ENCODE measurements around the gene TREML4. TPM values are rescaled to one million over a fixed set of nuclear protein-coding genes. Genes with fewer than 3 reads are reported as not detected.

The TREML4 gene
- total and polyA plus RNA-seq, 2 donors (not counting 1 experiment from before 2014, with no cell fraction given): 1.7 TPM; not detected in 1

DNA sequence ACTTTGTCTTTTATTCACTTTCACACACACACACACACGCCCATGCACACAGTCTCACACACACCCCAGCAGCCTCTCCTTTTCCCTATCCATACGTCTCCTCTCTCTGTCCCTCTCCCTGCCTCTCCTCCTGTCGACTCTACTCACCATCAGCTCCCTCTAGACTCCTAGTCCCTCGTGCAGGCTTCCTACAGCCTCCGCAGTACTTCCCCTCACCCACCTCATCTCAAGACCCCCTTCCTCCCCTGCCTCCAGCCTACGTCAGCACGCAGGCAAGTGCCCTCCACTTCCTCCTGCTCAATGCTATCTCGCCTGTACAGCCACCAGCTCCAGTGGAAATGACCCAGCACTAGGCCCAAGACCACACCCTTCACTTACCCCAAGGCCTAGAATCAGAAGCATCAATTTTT is 26.4 kb upstream of the TREML4 start:
- Mint-ChIP-seq H3K4me3 (peak overlapping the region; percentile 73), H3K27me3 (no peaks in the 10 kb centered on the region), H3K4me1 (peaks cover 69% of the 10 kb centered on the region), H3K9me3 (ENCODE audit: insufficient read depth) (peaks cover 2% of the 10 kb centered on the region), H3K27ac (peak overlapping the region; percentile 97)
- DNase-seq: peak; percentile 70
- peak; percentile 9 for ATAC-seq (ENCODE audit: low read depth)
- peaks cover 5% of the 10 kb centered on the region for H4K20me1 ChIP-seq (ENCODE audit: control insufficient read depth, insufficient read depth, low read length, poor library complexity, severe bottlenecking)
- 6% methylated on average over 8 of the region's 8 CpGs for WGBS (ENCODE audit: insufficient coverage)
- POLR2A ChIA-PET: no interaction called here
- H3K4me2 ChIP-seq (replicated peaks; ENCODE audit: low read depth, low read length, poor library complexity, severe bottlenecking): peak overlapping the region; percentile 80
- H3K27me3 ChIP-seq (replicated peaks in 1 of 4; ENCODE audit: control extremely low read depth in 1 of 4, control insufficient read depth in 3 of 4, insufficient read depth in 4 of 4, low read length in 3 of 4): no peaks in the 10 kb centered on the region
- H3K9ac ChIP-seq (ENCODE audit: low read length): peak overlapping the region; percentile 63
- intact Hi-C loops (cut with micrococcal nuclease): loop anchor here (1.0 to 2.0 kb wide), 3 partner anchors 19 to 129 kb away; partner anchors contain the start of genes NFYA and OARD1
- peaks cover 0 to 19% of the 10 kb centered on the region in 2 experiments for H3K36me3 ChIP-seq (replicated peaks in 1 of 2; ENCODE audit: control extremely low read depth in 1 of 2, control insufficient read depth in 1 of 2, extremely low read depth in 1 of 2, insufficient read depth in 2 of 2, low read length in 1 of 2)
- CTCF ChIA-PET: interaction anchor here (1.0 to 1.8 kb wide), 4 partner anchors 10 to 19 kb away, joined by 4 to 11 read pairs (median 5); no protein-coding TSS in a partner anchor
- peak overlapping the region; percentile 41 for H2AFZ ChIP-seq (ENCODE audit: insufficient read depth, low read depth, low read length, poor library complexity, severe bottlenecking)
- peak overlapping the region; percentile 90 to 94 for H3K27ac ChIP-seq (ENCODE audit: low read length in 2 of 2)
- H3K4me3 ChIP-seq (ENCODE audit: control extremely low read depth in 1 of 5, extremely low read depth in 1 of 5, insufficient read depth in 1 of 5, low read depth in 2 of 5, low read length in 4 of 5): peak overlapping the region; percentile 46 to 62 (median 60)
- peaks cover 0 to 3% (median 3%) of the 10 kb centered on the region in 3 donors for H3K9me3 ChIP-seq (ENCODE audit: control extremely low read depth in 1 of 3, control insufficient read depth in 2 of 3, insufficient read depth in 1 of 3, low read length in 2 of 3)
- peaks cover 20% of the 10 kb centered on the region for H3K79me2 ChIP-seq (ENCODE audit: control insufficient read depth, insufficient read depth, low read length)
- H3K4me1 ChIP-seq (ENCODE audit: control insufficient read depth in 2 of 2, insufficient read depth in 2 of 2, low read length in 2 of 2): peaks cover 62 to 66% of the 10 kb centered on the region in 2 donors
- no peak for TF ChIP-seq EZH2 (IDR thresholded peaks at IDR 0.05; ENCODE audit: borderline replicate concordance, insufficient read depth, low read depth, low read length, poor library complexity, severe bottlenecking)
- TF ChIP-seq, protein P1, sequence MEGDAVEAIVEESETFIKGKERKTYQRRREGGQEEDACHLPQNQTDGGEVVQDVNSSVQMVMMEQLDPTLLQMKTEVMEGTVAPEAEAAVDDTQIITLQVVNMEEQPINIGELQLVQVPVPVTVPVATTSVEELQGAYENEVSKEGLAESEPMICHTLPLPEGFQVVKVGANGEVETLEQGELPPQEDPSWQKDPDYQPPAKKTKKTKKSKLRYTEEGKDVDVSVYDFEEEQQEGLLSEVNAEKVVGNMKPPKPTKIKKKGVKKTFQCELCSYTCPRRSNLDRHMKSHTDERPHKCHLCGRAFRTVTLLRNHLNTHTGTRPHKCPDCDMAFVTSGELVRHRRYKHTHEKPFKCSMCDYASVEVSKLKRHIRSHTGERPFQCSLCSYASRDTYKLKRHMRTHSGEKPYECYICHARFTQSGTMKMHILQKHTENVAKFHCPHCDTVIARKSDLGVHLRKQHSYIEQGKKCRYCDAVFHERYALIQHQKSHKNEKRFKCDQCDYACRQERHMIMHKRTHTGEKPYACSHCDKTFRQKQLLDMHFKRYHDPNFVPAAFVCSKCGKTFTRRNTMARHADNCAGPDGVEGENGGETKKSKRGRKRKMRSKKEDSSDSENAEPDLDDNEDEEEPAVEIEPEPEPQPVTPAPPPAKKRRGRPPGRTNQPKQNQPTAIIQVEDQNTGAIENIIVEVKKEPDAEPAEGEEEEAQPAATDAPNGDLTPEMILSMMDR (IDR thresholded peaks at IDR 0.05): no peak

DNA sequence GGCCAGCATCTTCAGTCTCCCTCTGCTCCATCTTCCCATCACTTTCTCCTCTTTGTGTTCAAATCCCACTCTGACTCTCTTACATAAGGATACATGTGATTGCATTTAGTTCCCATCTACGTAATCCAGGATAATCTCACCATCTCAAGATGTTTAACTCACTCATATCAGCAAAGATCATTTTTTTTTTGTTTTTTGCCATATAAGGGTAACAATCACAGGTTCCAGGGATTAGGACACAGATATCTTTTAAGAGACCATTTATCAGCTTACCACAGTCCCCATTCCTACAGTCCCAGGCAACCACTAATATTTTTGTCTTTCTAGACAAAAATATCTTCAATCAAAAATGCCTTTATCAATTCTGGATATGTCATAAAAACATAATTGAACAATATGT is 24.0 kb upstream of the TREML4 start:
- Histone ChIP-seq H3K9ac (ENCODE audit: low read length) (no peak overlapping the region), H3K4me1 (ENCODE audit: control insufficient read depth in 2 of 2, insufficient read depth in 2 of 2, low read length in 2 of 2) (peaks cover 54 to 62% of the 10 kb centered on the region in 2 donors), H3K79me2 (ENCODE audit: control insufficient read depth, insufficient read depth, low read length) (no peaks in the 10 kb centered on the region), H3K27me3 (replicated peaks in 1 of 4; ENCODE audit: control extremely low read depth in 1 of 4, control insufficient read depth in 3 of 4, insufficient read depth in 4 of 4, low read length in 3 of 4) (no peaks in the 10 kb centered on the region), H2AFZ (ENCODE audit: insufficient read depth, low read depth, low read length, poor library complexity, severe bottlenecking) (no peak overlapping the region), H3K4me3 (ENCODE audit: control extremely low read depth in 1 of 5, extremely low read depth in 1 of 5, insufficient read depth in 1 of 5, low read depth in 2 of 5, low read length in 4 of 5) (no peak overlapping the region), H4K20me1 (ENCODE audit: control insufficient read depth, insufficient read depth, low read length, poor library complexity, severe bottlenecking) (no peaks in the 10 kb centered on the region), H3K36me3 (replicated peaks in 1 of 2; ENCODE audit: control extremely low read depth in 1 of 2, control insufficient read depth in 1 of 2, extremely low read depth in 1 of 2, insufficient read depth in 2 of 2, low read length in 1 of 2) (no peaks in the 10 kb centered on the region), H3K9me3 (ENCODE audit: control extremely low read depth in 1 of 3, control insufficient read depth in 2 of 3, insufficient read depth in 1 of 3, low read length in 2 of 3) (peaks cover 0 to 3% (median 3%) of the 10 kb centered on the region in 3 donors), H3K4me2 (replicated peaks; ENCODE audit: low read depth, low read length, poor library complexity, severe bottlenecking) (no peak overlapping the region), H3K27ac (ENCODE audit: low read length in 2 of 2) (peak overlapping the region in 1 of 2 donors; percentile 94)
- ATAC-seq (ENCODE audit: low read depth) (no peak), DNase-seq (no peak)
- Mint-ChIP-seq H3K27ac (peak overlapping the region; percentile 59), H3K4me3 (no peak overlapping the region), H3K4me1 (peaks cover 66% of the 10 kb centered on the region), H3K27me3 (no peaks in the 10 kb centered on the region), H3K9me3 (ENCODE audit: insufficient read depth) (peaks cover 9% of the 10 kb centered on the region)
- ChIA-PET CTCF (interaction anchor here (0.8 to 0.9 kb wide), 2 partner anchors 21 to 103 kb away, joined by 4 to 5 read pairs; no protein-coding TSS in a partner anchor), POLR2A (no interaction called here)
- TF ChIP-seq, protein P1 (IDR thresholded peaks at IDR 0.05): no peak
- TF ChIP-seq EZH2 (IDR thresholded peaks at IDR 0.05; ENCODE audit: borderline replicate concordance, insufficient read depth, low read depth, low read length, poor library complexity, severe bottlenecking): no peak
- intact Hi-C loops (cut with micrococcal nuclease): no loop called here
- WGBS (ENCODE audit: insufficient coverage): 100% methylated on average over 1 of the region's 1 CpG
